Measurements from ENCODE around the gene CBX5. TPM values are rescaled to one million over a fixed set of nuclear protein-coding genes. Genes with fewer than 3 reads are reported as not detected.

CBX5 gene
- total and polyA plus RNA-seq, 8 donors: 4.9 to 66.8 (median 13.1) TPM

DNA sequence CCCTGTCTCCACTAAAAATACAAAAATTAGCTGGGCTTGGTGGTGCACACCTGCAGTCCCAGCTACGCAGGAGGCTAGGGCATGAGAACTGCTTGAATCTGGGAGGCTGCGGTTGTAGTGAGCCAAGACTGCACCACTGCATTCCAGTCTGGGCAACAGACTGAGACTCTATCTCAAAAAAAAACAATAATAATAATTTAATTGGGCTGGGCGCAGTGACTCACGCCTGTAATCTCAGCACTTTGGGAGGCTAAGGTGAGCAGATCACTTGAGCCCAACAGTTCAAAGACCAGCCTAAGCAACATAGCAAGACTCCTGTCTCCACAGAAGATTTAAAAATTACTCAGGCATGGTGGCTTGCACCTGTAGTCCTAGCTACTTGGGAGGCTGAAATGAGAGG, 26.7 kb downstream of the CBX5 start:
- intact Hi-C loops (cut with DNase I; ENCODE audit: low total_unique reads): no loop called here
- Histone ChIP-seq H3K9me3 (no peaks in the 10 kb centered on the region), H3K4me3 (no peak overlapping the region), H3K27me3 (no peaks in the 10 kb centered on the region), H3K27ac (no peak overlapping the region), H3K4me1 (peaks cover 0 to 14% (median 2%) of the 10 kb centered on the region in 4 donors), H3K36me3 (peaks cover 17 to 80% (median 57%) of the 10 kb centered on the region in 4 donors)
- 79 to 92% (median 91%) methylated on average over 4 of the region's 4 CpGs for WGBS, 5 donors
- no peak for DNase-seq
- no peak for TF ChIP-seq EP300 (IDR thresholded peaks at IDR 0.05)
- no peak for TF ChIP-seq POLR2AphosphoS5 (IDR thresholded peaks at IDR 0.05)
- no peak for TF ChIP-seq POLR2A (IDR thresholded peaks at IDR 0.05)
- TF ChIP-seq CTCF (IDR thresholded peaks at IDR 0.05): no peak

DNA sequence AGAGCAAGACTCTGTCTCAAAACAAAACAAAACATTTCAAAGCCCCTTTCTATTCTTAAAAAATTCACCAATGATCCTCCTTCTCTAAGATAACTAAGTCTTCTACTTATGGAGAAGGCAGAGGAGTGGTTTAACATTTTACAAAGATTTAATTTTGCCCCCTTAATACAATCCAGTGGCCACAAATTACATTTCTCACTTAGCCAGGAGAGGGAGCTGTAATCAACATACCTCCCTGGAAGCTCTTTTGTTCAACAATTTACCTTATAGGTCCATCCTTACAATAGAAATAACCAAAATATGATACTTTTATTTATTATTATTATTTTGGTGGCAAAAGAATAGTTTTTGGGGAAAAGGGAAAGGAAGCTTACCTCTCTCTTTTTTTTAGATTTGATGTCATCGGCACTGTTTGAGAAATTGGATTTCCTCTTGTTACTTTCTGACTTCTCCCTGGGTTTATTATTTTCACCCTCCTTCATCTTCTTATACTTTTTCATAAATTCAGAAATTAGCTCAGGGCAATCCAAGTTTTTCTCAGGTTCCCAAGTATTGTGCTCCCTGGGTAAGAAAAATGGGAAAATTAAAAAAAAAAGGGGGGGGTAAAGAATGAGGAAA, 28.1 kb downstream of the CBX5 start:
- WGBS, 5 donors: 90 to 96% (median 95%) methylated on average over 1 of the region's 1 CpG
- no peak overlapping the region for H3K27ac ChIP-seq
- no peaks in the 10 kb centered on the region for H3K9me3 ChIP-seq
- H3K4me3 ChIP-seq: no peak overlapping the region
- peaks cover 9 to 77% (median 55%) of the 10 kb centered on the region in 4 donors for H3K36me3 ChIP-seq
- DNase-seq: peak in 1 of 2 donors; percentile 70
- peaks cover 0 to 12% (median 0%) of the 10 kb centered on the region in 4 donors for H3K4me1 ChIP-seq
- H3K27me3 ChIP-seq: no peaks in the 10 kb centered on the region
- intact Hi-C loops (cut with DNase I; ENCODE audit: low total_unique reads): no loop called here
- peak in 5 of 7 experiments; percentile 36 to 68 (median 53) for TF ChIP-seq CTCF (IDR thresholded peaks at IDR 0.05)
- no peak for TF ChIP-seq EP300 (IDR thresholded peaks at IDR 0.05)
- no peak for TF ChIP-seq POLR2A (IDR thresholded peaks at IDR 0.05)
- TF ChIP-seq POLR2AphosphoS5 (IDR thresholded peaks at IDR 0.05): no peak

DNA sequence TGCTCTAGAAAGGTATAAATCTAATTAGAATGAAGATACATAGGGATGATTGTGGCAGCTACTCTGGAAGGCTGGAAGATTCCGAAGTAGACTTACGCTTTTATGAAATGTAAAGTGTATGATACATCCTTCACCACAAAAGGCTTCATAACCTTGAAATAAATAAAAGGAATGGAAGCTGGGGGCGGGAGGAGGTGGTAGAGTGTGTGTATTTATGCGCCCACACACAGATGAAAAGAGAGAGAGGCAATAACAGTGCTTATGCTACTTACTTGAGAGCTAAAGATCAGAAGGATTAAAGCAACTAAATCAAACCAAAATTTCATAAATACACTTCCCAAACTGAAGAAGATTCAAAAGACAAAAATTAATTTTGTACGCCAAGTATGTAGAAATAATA, 30.4 kb downstream of the CBX5 start:
- peaks cover 13 to 74% (median 51%) of the 10 kb centered on the region in 4 donors for H3K36me3 ChIP-seq
- H3K27ac ChIP-seq: no peak overlapping the region
- 95 to 98% (median 97%) methylated on average over 5 of the region's 5 CpGs for WGBS, 5 donors
- H3K4me3 ChIP-seq: no peak overlapping the region
- intact Hi-C loops (cut with DNase I; ENCODE audit: low total_unique reads): no loop called here
- no peaks in the 10 kb centered on the region for H3K27me3 ChIP-seq
- no peaks in the 10 kb centered on the region for H3K9me3 ChIP-seq
- TF ChIP-seq CTCF (IDR thresholded peaks at IDR 0.05) (no peak), POLR2A (IDR thresholded peaks at IDR 0.05) (no peak), EP300 (IDR thresholded peaks at IDR 0.05) (no peak), POLR2AphosphoS5 (IDR thresholded peaks at IDR 0.05) (no peak)
- H3K4me1 ChIP-seq: peaks cover 0 to 12% (median 0%) of the 10 kb centered on the region in 4 donors
- DNase-seq: no peak

DNA sequence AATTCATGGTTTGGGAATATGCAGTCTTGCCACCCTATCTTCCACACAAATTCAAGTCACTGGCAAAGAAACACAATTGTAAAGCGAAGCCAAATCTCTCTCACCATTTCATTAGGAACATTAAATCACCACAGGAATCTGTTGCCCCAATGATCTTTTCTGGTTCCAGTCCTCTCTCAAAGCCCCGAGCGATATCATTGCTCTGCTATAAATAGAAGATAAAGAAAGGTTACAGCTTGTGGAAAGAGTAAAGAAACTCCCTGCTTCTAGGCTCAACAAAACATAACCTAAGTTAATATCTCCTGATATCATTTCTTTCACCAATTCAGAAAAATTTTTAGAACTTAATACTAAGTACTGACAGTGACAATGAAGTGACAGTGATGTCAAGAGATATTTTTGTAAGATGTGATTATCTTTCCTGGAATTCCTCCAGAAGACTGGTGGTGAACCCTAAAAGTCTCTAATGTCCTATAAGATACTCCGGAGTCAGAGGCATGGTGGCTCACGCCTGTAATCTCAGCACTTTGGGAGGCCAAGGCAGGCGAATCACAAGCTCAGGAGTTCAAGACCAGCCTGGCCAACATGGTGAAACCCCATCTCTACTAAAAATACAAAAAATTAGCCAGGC, 33.8 kb downstream of the CBX5 start:
- Histone ChIP-seq H3K4me3 (no peak overlapping the region), H3K36me3 (peaks cover 24 to 87% (median 81%) of the 10 kb centered on the region in 4 donors), H3K4me1 (peaks cover 0 to 12% (median 0%) of the 10 kb centered on the region in 4 donors), H3K9me3 (no peaks in the 10 kb centered on the region), H3K27me3 (no peaks in the 10 kb centered on the region), H3K27ac (peak overlapping the region in 1 of 5 donors; percentile 4)
- no peak for TF ChIP-seq POLR2A (IDR thresholded peaks at IDR 0.05)
- TF ChIP-seq EP300 (IDR thresholded peaks at IDR 0.05): no peak
- no peak for TF ChIP-seq POLR2AphosphoS5 (IDR thresholded peaks at IDR 0.05)
- TF ChIP-seq CTCF (IDR thresholded peaks at IDR 0.05): no peak
- no peak for DNase-seq
- intact Hi-C loops (cut with DNase I; ENCODE audit: low total_unique reads): no loop called here
- 69 to 84% (median 70%) methylated on average over 6 of the region's 6 CpGs for WGBS, 5 donors

Data from stomach (tissue), 9 donors.